ENCODE results near the gene SPTBN4.
"Not testable (repeated sequence)": the region's sequence is repeated elsewhere in the genome, so short reads cannot be mapped to it uniquely, and the experiment has no call there.

Gene SPTBN4

GRCh38 chr19:40441719-40442253, 25.0 kb upstream of the SPTBN4 start:
- DNase-seq (ENCODE audit: low read depth), result no peak

GRCh38 chr19:40442328-40443130, 24.3 kb upstream of the SPTBN4 start:
- DNase-seq (ENCODE audit: low read depth), result no peak

DNA sequence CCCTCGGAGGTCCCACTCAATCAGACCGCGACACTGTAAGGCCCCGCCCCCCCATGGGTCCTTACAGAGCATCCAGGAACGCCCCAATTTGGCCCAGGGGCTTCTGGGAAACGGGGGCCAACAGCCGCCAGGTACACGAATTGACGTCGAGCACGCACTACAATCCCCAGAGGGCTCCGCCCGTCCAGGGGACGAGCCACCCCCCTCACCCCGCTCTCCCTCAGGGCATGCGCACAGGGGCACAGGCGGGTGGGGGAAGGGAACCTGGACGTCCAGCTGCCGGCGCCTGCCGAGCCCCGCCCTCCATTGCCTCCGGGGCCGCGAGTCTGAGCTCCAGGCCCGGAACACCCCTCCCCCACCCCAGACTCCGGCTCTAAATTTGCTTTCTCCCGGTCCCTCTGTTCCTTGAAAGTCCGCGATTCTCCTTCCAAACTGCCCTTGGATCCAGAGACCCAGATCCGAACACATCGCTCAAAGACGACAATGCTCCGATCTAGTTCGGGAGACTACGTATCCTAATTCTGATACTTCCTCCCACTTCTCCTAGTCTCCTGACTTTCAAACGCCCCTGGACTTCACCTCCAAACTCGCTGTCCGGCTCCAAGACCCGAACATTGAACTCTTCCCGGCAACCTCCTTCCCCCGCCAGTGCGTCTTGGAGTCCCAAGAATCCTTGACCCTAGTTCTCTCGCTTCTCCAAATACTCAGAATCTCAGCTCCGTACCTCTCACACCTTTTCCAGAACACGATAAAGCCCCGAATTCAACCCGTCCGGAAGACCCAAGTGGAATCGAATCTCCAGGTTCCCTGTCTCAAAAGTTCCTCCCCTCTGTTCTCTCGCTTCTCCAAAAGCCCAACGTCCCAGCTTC, 23.4 kb upstream of the SPTBN4 start:
- DNase-seq (ENCODE audit: low read depth), result peak; percentile 99

- DNase-seq (ENCODE audit: low read depth), result peak; percentile 92
Observed at GRCh38 chr19:40444000-40444824, 22.6 kb upstream of the SPTBN4 start, which contains the start of gene SERTAD3. Gene SERTAD3, minus strand, starts transcription at chr19:40444335. Its CDS starts 2,255 bp downstream, at chr19:40442080.

GRCh38 chr19:40444825-40445312, 21.9 kb upstream of the SPTBN4 start:
- no peak for DNase-seq (ENCODE audit: low read depth)

DNA sequence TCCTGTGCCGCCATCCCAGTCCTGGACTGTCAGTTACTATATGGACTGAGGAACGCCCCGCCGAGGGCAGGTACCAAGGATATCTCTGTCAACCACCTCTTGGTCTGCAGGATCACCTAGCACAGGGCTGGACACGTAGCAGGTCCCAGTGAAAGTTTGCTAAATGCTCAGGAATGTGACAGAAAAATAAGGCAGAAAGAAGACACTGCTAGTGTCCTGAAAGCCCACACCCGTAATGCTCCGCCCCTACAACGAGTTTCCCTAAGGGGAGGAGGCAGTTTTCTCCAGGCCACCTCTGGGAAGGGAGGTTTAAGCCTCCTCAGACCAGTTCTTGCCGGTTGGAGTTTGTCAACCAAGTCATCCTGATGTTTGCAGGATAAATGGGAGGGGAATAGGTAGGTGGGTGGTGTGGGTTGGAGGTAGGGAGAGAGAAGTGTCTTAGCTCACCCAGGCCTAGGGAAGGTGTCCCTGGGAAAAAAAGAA, 21.0 kb upstream of the SPTBN4 start:
- DNase-seq (ENCODE audit: low read depth), result no peak

DNA sequence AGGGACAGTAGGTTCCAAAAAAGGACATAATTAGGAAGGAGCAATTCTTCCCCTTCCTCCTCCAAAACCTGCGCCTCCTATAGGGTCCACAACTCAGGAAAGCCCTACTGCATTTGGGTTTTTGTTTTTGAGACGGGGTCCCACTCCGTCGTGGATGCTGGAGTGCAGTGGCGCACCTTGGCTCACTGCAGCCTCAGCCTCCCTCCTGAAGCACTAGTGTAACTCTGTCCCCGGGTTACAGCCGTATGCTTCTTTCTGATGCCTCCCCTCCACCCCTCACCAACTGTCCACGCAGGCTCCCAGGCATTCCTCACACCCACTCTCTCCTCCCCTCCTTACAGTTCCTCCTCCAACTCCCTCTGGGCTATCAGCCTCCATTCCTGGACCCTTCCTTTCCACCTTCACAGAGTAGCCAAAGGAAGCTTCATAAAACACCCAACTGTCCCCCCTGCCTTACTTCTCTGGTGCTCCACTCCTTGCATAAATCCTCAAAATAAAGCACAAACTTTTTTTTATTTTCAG, 20.5 kb upstream of the SPTBN4 start:
- DNase-seq (ENCODE audit: low read depth), result no peak

DNA sequence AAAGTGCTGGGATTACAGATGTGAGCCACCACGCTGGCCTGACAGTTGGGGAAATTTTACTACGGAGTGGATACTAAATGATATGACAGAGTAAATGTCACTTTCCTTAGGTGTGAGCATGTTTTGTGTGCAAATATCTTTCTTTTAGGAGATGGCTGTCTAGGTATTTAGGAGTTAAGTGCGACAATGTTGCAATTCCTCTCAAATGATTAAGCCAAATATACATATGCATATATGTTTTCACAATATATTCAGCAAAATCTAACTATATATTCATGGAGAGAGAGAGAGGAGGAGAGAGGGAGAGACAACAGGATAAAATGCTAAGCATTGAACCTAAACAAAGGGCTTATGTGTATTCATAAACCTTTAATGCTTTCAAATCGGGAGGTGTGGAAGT, 17.3 kb upstream of the SPTBN4 start:
- DNase-seq (ENCODE audit: low read depth), result no peak

DNA sequence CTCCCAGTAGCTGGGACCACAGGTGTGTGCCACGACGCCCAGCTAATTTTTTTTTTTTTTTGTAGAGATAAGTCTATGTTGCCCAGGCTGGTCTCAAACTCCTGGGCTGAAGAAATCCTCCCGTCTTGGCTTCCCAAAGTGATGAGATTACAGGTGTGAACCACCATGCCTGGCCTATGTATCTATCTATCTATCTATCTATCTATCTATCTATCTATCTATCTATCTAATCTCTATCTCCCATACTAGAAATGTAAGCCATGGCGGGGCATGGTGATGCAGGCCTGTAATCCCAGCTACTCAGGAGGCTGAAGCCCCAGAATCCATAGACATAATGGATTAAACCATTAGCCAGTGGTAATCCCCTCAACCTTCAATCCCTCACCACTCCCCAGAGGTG, 16.1 kb upstream of the SPTBN4 start:
- no peak for DNase-seq (ENCODE audit: low read depth)

DNA sequence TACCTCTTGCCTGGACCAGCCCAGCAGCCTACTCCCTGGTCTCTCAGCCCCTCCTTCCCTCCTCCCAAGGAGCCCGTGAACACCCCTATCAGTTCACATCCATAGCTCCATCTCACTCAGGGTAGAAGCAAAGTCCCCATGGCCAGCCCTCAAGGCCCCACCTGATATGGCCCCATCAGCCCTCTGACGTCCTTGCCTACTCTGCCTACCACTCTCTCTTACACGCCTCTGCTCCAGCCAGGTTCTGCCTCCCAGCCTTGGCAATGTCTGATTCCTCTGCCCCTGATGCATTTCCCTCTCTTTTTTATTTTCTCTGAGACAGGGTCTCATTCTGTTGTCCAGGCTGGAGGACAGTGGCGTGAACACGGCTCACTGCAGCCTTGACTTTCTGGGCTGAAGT, 14.8 kb upstream of the SPTBN4 start:
- DNase-seq (ENCODE audit: low read depth), result no peak

DNA sequence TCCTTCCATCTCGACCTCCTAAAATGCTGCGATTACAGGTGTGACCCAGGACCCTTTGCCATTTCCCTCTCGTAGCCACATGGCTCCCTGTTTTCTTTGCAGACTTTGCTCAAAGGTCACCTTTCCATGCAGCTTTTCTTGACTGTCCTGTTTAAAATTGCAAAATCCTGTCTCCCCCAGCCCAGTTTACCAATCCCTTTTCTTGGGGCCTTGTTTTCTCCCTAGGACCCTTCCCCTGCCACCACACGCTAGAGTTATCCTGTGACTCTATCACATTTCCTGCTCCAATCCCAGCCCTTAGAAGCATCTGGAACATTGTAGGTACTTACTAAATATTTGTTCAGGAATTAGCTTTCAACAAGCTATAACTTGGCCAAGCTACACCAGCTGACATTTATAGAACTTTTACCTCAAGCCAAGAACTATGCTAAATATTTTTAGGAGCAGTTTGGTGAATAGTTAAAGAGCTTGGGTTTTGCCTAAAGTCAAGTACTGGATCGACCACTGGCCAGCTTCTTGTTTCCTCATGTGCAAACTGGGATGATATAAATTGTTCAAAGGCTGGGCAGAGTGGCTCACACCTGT, 13.6 kb upstream of the SPTBN4 start:
- DNase-seq (ENCODE audit: low read depth), result no peak

- DNase-seq (ENCODE audit: low read depth), result not testable (repeated sequence)
Observed at GRCh38 chr19:40453943-40454342, 12.9 kb upstream of the SPTBN4 start.

DNA sequence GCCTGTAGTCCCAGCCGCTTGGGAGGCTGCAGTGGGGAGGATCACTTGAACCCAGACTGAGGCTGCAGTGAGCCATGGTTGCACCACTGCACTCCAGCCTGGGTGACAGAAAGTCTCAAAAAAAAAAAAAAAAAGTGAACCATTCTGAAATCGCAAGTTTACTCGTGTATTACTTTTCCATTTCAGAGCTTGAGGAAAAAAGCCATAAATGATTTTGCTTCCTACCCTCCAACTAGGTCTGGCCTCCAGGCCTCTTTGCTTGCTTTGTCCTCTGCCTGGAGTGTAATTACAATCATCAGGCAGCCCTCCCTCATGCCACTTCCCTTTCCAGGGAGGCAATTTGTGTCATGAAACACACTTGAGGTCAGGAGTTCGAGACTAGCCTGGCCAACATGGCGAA, 9.8 kb upstream of the SPTBN4 start:
- DNase-seq (ENCODE audit: low read depth), result no peak

DNA sequence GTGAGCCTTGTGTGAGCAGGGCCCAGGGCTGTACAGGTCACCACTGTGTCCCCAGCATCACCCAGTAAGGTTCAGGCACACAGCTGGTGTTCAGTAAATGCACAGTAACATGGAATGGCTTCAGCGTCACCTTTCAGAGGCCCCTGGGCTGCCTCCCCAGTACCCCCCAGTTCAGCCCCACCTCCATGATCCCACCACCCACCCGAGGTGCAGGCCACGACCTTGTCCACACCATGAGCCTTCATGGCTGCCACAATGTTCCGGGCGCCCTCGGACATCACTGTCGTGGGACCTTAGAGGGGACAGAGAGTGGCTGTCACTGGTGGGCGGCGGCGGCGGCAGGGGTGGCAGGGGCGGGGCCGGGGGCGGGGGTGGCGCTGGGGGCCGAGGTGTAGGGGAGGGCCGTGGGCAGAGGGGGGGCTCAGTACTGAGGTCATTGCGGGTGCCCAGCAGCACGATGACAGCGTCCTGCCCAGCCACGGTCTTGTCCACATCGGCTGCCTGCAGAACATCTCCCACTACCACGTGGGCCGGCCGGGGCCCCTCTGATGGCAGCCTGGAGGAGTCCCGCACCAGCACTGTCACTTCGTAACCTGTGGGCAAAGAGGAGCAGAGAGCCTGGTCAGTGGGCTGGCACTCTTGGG, 8.7 kb upstream of the SPTBN4 start:
- DNase-seq (ENCODE audit: low read depth), result no peak

GRCh38 chr19:40458597-40458974, 8.2 kb upstream of the SPTBN4 start:
- no peak for DNase-seq (ENCODE audit: low read depth)

- DNase-seq (ENCODE audit: low read depth), result no peak
Observed at GRCh38 chr19:40460185-40460584, 6.6 kb upstream of the SPTBN4 start.

DNA sequence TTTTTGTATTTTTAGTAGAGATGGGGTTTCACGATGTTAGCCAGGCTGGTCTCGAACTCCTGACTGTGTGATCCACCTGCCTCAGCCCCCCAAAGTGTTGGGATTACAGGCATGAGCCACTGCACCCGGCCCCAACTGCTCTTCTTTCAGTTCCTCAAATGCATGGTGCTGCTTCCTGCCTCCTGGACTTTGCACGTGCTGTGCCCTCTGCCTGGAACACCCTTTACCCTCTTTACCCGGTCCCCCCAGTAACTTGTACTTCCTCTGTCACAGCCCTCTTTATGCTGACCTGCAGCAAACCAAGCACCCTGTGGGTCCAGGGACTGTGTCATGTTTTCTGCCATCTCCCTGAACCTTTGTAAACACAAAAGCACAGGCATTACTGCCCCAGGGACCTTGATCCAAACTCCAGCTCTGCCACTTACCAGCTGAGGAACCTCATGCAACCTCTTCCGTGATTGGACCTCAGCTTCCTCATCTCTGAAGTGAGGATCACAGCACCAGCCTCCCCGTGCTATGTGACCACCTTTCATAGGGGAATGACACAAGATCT, 5.1 kb upstream of the SPTBN4 start:
- DNase-seq (ENCODE audit: low read depth), result no peak

GRCh38 chr19:40463587-40464037, 3.2 kb upstream of the SPTBN4 start:
- not testable (repeated sequence) for DNase-seq (ENCODE audit: low read depth)

DNA sequence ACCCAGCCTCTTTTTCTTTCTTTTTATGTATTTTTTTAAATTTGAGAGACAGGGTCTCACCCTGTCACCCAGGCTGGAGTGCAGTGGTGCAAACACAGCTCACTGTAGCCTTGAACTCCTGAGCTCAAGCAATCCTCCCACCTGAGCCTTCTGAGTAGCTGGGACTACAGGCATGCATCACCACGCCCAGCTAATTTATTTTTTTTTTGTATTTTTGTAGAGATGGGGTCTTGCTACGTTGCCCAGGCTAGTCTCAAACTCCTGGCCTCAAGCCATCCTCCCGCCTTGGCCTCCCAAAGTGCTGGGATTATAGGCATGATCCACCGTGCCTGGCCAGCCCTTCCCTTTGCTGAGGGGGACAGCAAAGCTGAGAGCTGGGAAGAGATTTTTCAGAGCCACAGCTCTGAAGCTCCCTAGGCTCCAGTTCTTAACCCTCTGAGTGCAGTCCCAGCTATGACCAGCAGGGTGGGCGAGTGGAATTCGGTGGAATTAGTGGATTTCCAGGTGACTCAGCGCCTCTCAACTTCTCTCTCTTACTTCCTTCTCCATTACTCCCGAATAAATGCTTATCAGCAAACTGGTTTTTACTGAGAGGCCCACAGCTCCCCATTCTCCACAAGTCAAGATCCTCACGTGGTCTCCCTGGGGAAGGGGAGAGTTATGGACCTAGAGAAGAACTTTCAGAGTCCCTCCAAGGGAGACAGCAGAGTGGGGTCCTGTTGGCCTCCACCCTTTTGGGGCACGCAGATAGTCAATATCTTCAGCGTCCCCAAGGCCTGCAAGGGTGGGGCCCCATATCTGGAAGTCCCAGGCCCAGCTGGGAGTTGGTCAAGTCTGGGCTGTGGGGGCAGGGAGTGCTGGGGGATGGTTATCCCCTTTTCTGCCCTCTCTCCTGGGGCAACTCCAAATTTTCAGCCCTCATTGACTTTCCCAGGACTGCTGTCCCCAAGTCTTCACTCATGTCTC, 2.5 kb upstream of the SPTBN4 start:
- DNase-seq (ENCODE audit: low read depth), result peak; percentile 33

Data from T-helper 22 cell (primary cell).